ENCODE results near the gene LRRC72. TPM values are rescaled to one million over a fixed set of nuclear protein-coding genes. Genes with fewer than 3 reads are reported as not detected.
A peak's percentile ranks its signal among the peaks of the same experiment; 100 is the strongest.
"Not testable (repeated sequence)": the region's sequence is repeated elsewhere in the genome, so short reads cannot be mapped to it uniquely, and the experiment has no call there.

LRRC72 gene
- total RNA-seq, 4 donors from 2014 or later = not detected

- H3K4me3 ChIP-seq = no peak overlapping the region
- no peaks in the 10 kb centered on the region for H3K36me3 ChIP-seq
- TF ChIP-seq EP300 (IDR thresholded peaks at IDR 0.05; ENCODE audit: low read depth) (no peak), POLR2A (IDR thresholded peaks at IDR 0.05) (no peak)
- H3K27me3 ChIP-seq = no peaks in the 10 kb centered on the region
- intact Hi-C loops (cut with DNase I; ENCODE audit: low total_unique reads) = no loop called here
- no peaks in the 10 kb centered on the region for H3K9me3 ChIP-seq
- DNase-seq = no peak
- peaks cover 0 to 4% (median 0%) of the 10 kb centered on the region in 4 donors for H3K4me1 ChIP-seq
- in situ Hi-C loops (cut with MboI; ENCODE audit: low pct_ligation_motif_present in 1 of 4, low pct_unique_long_range_greater_than_20kb in 1 of 4, low sequenced_read_pairs in 3 of 4) = no loop called here
- no peak overlapping the region for H3K27ac ChIP-seq
Measured at GRCh38 chr7:16594061-16594460, 67.4 kb downstream of the LRRC72 start.

DNA sequence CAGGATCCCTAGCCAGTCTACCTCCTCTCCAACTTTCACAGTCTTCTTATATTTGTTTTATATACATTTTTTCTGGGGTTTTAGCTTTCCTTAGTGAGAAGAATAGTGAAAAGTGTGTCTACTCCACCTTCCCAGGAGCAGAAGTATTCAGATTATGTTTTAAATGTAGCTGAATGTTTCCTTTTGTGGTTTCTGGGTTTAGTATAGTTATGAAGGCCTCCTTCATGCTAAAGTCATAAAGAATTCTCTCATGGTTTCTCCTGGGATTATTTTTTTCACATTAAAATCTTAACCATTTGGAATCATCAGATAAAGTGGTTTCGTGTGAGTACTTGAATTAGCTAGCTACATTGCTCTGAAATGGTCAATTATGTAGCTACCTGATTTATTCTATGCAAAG lies 68.1 kb downstream of the LRRC72 start:
- no peak overlapping the region for H3K4me3 ChIP-seq
- no peaks in the 10 kb centered on the region for H3K27me3 ChIP-seq
- H3K4me1 ChIP-seq = peaks cover 0 to 9% (median 1%) of the 10 kb centered on the region in 4 donors
- DNase-seq = no peak
- 89 to 100% methylated on average over 1 of the region's 1 CpG for WGBS, 2 donors (ENCODE audit: low coverage in 1 of 2)
- no peak overlapping the region for H3K27ac ChIP-seq
- intact Hi-C loops (cut with DNase I; ENCODE audit: low total_unique reads) = no loop called here
- H3K9me3 ChIP-seq = no peaks in the 10 kb centered on the region
- TF ChIP-seq EP300 (IDR thresholded peaks at IDR 0.05; ENCODE audit: low read depth) (no peak), POLR2A (IDR thresholded peaks at IDR 0.05) (no peak), POLR2AphosphoS5 (IDR thresholded peaks at IDR 0.05) (no peak), CTCF (IDR thresholded peaks at IDR 0.05) (no peak)
- H3K36me3 ChIP-seq = no peaks in the 10 kb centered on the region
- in situ Hi-C loops (cut with MboI; ENCODE audit: low pct_ligation_motif_present in 1 of 4, low pct_unique_long_range_greater_than_20kb in 1 of 4, low sequenced_read_pairs in 3 of 4) = no loop called here

DNA sequence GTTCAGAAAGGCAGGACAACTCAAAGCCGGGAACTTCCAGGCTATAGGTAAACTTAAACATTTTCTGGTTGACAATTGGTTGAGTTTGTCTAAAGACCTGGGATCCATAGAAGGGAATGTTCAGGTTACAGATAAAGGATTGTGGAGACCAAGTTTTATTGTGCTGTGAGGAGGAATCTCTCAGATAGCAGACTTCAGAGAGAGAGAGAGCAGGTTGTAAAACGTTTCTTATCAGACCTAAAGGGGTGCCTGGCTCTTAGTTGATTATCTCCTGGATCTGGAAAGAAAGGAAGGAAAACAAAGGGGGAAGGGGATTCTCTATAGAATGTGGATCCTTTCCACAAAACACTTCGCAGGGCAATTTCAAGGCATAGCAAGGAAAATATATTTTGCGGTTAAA lies 69.0 kb downstream of the LRRC72 start:
- DNase-seq; H3K36me3 ChIP-seq; intact Hi-C loops (cut with DNase I; ENCODE audit: low total_unique reads); H3K27ac ChIP-seq; in situ Hi-C loops (cut with MboI; ENCODE audit: low pct_ligation_motif_present in 1 of 4, low pct_unique_long_range_greater_than_20kb in 1 of 4, low sequenced_read_pairs in 3 of 4); H3K4me3 ChIP-seq; H3K27me3 ChIP-seq; H3K9me3 ChIP-seq: not testable (repeated sequence)
- WGBS, 2 donors (ENCODE audit: low coverage in 1 of 2) = 61 to 79% methylated on average over 3 to 4 of the region's 4 CpGs
- peaks cover 0 to 17% (median 2%) of the 10 kb centered on the region in 4 donors for H3K4me1 ChIP-seq

- Histone ChIP-seq H3K4me1 (peaks cover 0 to 13% (median 2%) of the 10 kb centered on the region in 4 donors), H3K36me3 (peaks cover 0 to 15% (median 0%) of the 10 kb centered on the region in 4 donors), H3K27ac (no peak overlapping the region), H3K27me3 (no peaks in the 10 kb centered on the region), H3K9me3 (no peaks in the 10 kb centered on the region), H3K4me3 (no peak overlapping the region)
- in situ Hi-C loops (cut with MboI; ENCODE audit: low pct_ligation_motif_present in 1 of 4, low pct_unique_long_range_greater_than_20kb in 1 of 4, low sequenced_read_pairs in 3 of 4) = no loop called here
- intact Hi-C loops (cut with DNase I; ENCODE audit: low total_unique reads) = no loop called here
- no peak for DNase-seq
- 66 to 77% methylated on average over 4 of the region's 4 CpGs for WGBS, 2 donors (ENCODE audit: low coverage in 1 of 2)
- TF ChIP-seq POLR2A (IDR thresholded peaks at IDR 0.05) = no peak
- TF ChIP-seq CTCF (IDR thresholded peaks at IDR 0.05) = no peak
- no peak for TF ChIP-seq POLR2AphosphoS5 (IDR thresholded peaks at IDR 0.05)
- TF ChIP-seq EP300 (IDR thresholded peaks at IDR 0.05; ENCODE audit: low read depth) = no peak
Measured at GRCh38 chr7:16598015-16598414, 71.4 kb downstream of the LRRC72 start.

GRCh38 chr7:16599860-16600259 lies 73.2 kb downstream of the LRRC72 start:
- DNase-seq = no peak
- intact Hi-C loops (cut with DNase I; ENCODE audit: low total_unique reads) = no loop called here
- no peak overlapping the region for H3K4me3 ChIP-seq
- no peaks in the 10 kb centered on the region for H3K27me3 ChIP-seq
- in situ Hi-C loops (cut with MboI; ENCODE audit: low pct_ligation_motif_present in 1 of 4, low pct_unique_long_range_greater_than_20kb in 1 of 4, low sequenced_read_pairs in 3 of 4) = no loop called here
- H3K4me1 ChIP-seq = peaks cover 0 to 13% (median 2%) of the 10 kb centered on the region in 4 donors
- no peak for TF ChIP-seq POLR2A (IDR thresholded peaks at IDR 0.05)
- TF ChIP-seq CTCF (IDR thresholded peaks at IDR 0.05) = no peak
- TF ChIP-seq EP300 (IDR thresholded peaks at IDR 0.05; ENCODE audit: low read depth) = no peak
- TF ChIP-seq POLR2AphosphoS5 (IDR thresholded peaks at IDR 0.05) = no peak
- H3K27ac ChIP-seq = peak overlapping the region in 3 of 4 donors; percentile 24 to 48 (median 39)
- H3K36me3 ChIP-seq = peaks cover 0 to 19% (median 2%) of the 10 kb centered on the region in 4 donors
- H3K9me3 ChIP-seq = no peaks in the 10 kb centered on the region
- 58 to 82% methylated on average over 4 to 7 of the region's 7 CpGs for WGBS, 2 donors (ENCODE audit: low coverage in 1 of 2)

Data from transverse colon (tissue), 4 donors.